8988T (cell line): ENCODE measurements around the gene SIRPG.
"Not testable (repeated sequence)": the region's sequence is repeated elsewhere in the genome, so short reads cannot be mapped to it uniquely, and the experiment has no call there.

ENCODE experiments used
- DNase-seq: peaks from one replicate; pipeline ENCODE4 v3.0.0; 2011

Gene SIRPG

DNA sequence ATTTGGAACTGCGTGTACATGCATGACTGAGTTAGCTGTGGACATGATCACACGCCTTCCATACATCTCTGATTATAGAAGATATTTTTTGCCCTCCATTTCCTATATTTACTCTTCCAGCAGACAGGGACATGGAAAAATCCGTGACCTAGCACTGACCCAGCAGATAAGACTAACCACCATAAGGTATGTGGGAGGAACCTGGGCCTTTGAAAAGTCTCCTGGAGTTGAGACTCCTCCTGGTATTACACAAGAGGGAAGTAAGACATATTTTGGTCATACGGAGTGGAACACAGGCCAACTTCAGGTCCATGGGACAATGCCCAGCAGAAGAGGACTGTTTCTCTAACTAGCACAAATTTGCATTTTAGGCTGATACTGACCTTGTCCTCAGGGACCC lies 24.0 kb downstream of the SIRPG start:
- no peak for DNase-seq

DNA sequence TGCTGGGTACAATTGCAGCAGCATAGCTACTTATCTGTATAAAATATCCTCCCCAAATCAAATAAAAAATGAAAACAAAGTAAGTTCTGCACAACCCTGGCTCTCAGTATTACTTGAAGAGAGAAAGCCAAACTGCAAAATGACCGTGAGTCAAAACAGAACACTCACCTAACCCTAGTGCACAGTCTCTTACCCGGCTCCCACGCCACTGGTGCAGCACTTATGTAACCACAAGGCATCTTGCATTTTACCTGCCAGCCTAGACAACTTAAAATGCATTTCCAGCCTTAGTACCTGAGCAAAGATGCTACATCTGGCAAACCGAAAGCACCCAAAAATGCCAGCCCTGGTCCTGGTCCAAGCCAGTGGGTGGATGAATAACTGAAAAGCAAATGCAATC lies 25.4 kb downstream of the SIRPG start:
- no peak for DNase-seq

DNA sequence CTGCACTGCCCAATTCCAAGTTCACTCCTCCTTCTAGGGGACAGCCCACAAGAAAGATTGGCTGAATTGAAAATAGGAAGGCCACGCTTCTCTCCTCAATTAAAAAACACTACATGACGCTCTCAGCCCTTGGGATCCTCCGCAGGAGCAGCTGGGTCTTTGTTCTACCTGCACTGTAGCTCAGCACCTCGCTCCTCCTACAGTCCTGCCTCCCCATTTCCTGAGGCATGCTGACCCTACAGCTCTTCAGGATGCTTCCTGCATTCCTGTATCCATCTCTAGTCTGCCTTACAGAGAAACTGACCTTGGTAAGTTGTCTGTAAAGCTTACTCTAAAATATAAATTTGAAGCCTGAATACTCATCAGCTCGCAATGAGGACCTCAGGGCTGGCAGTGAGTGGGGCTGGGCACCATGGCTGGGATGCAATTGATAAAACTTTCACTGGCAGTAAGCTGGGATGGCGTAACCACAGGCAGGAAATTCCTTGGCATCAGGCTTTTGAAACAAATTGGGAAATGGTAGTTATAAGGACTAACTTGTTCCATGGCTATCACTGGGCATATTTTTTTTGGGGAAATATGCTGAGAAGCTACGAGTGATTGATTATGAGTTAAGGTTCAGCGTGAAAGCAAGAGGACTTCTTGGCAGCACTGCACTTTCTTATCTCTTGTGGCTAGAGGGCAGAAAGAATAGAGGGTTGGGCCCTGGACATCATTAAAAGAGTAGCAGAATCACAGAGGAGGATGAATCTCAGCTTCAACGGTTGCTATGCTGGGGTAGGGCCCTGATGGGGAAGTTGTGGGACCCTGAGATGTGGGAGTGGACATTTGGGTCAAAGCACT lies 26.0 kb downstream of the SIRPG start:
- DNase-seq: no peak

DNA sequence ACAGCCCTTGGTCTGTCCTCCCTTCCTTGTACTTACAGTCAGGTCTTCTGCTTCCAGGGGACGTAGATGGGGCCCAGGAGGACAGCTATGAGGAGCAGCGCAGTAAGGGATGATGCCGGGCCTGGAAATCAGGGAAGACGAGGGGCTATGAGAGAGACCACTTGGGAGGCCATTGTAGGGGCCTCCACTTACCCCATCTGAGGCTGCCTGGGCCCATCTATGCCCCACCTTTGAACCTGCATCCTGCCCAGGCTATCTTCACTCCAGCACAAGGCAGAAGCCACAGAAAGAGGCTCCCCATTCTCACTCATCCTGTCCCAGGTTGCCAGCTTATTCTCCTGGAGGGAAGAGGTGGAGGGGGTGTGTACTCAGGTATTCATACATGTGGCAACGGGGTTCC lies 27.4 kb downstream of the SIRPG start:
- DNase-seq: no peak

DNA sequence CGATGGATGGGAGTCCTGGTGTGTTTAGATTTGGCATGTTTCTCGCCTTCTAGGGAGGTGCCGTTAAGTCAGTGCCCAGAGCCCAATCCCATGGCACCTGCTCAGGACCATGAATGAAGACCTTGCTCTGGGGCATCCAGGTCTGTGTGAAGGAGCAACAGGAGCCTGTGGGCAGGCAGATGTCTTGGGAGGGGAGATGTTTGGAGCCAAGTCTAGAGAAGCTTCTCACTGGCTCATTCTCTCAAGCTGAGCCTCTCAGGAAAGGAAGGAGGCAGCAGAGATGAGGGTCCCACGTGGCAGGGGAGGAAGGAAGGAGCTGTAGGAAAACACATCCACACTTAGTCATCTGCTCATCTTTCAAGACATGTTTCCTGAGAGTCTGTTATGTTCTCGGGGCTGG lies 28.3 kb downstream of the SIRPG start:
- no peak for DNase-seq

DNA sequence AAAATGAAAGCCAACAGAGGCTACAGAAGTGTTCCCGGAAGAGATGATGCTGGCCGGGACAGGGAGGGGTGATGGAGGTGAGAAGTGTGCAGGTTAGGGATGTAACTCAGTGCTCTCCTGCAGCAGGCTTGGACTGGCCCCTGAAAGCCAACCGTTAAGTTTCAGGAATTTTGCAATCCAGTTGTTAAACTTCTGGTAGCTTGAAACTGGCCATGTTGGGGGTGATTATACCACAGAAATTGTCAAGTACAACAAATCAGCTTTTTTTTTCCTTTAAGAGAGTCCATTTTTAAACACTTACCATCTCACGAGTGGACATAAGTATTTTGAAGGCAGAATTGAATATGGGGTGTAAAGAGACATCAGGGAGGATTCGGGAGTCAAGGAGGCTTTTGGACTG lies 29.0 kb downstream of the SIRPG start:
- DNase-seq: no peak

DNA sequence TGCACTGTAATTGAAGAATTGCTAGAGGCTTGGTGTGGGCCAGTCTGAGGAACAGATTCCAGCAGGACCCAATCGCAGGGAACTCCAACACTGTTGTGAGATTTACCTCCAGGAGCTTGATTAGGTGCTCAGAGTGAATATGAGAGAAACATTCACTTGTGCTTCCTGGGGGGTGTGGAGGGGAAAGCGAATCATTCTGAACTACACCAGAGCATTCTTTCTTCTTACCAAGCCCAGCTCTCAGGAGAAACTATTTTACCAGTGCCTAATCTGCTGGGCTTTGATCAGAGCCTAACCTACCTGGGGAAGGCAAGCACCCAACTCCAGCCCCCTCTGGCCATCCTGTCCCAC lies 30.4 kb downstream of the SIRPG start:
- no peak for DNase-seq

DNA sequence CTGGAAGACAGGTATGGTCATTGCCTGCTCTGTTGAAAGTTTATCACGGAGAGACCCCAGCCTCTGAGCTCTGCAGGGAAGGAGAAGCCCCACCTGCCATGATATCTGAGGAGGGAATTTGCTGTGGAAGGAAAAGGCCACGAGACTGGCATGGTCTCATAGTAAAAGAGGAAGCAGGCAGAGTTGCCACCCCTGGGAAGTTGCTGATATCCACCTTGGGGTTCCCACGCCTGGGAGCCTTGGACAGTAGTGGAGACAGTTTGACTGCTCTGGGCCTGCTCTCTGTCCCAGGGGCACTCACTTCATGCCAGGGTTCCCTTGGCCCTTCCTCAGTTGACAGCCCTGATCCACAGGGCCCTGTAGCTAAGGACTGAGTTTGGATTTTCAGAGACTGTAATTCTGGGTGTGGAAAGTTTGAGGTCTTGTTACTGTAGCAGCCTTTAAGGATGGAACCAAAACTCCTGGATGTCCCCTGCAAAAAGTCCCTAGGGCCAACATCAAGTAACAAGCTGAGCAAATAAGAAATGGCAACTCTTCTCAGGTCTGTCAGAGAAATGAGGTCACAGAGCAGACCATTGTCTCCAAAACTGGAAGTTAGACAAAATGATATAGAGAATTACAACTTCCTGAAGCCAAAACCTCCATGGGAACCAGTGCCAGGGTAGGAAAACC lies 30.9 kb downstream of the SIRPG start:
- no peak for DNase-seq

DNA sequence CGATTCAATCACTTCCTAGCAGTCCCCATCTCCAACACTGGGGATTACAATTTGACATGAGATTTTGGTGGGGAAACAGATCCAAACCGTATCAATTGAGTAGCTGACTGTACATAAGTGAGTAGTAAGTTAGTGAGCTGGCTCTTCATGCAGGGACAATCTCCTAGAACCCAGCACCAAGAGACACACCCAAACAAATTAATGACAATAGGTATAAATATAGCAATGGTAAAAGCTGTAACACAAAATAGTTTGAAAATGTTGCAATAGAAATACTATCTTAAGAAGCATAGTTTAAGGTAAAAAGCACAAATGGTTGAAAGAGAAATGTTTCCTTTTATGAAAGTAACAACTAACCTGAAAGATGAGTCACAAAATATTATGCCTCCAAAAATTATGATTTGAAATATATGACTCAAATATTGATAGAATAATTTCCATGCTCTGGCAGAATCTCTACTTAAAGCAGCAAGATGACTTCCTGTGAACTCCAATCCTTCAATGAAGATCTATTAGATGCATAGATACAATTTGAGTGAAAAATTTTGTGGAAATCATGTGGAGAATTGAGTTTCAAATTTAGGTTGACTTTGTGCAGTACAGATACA lies 32.4 kb downstream of the SIRPG start:
- DNase-seq: no peak

DNA sequence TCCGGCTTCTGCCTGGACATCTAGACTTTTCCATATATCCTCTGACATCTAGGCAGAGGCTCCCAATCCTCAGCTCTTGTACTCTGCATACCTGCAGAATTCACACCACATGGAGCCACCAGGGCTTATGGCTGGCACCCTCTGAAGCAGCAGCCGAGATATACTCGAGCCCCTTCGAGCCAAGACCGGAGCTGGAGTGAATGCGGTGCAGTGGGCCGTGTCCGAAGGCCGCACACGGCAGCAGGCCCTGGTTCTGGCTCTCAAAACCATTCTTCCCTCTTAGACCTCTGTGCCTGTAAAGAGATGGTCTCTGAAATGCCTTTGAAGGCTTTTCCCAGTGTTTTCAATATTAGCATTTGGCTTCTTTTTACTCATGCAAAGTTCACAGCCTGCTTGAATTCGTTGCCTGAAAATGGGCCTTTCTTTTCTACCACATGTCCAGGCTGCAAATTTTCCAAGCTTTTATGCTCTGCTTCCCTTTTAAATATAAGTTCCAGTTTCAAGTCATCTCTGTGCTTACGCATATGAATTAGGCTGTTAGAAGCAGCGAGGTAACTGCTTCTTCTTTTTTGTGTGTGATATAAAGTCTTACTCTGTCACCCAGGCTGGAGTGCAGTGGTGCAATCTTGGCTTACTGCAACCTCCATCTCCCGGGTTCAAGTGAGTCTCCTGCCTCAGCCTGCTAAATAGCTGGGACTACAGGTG lies 33.9 kb downstream of the SIRPG start:
- no peak for DNase-seq

DNA sequence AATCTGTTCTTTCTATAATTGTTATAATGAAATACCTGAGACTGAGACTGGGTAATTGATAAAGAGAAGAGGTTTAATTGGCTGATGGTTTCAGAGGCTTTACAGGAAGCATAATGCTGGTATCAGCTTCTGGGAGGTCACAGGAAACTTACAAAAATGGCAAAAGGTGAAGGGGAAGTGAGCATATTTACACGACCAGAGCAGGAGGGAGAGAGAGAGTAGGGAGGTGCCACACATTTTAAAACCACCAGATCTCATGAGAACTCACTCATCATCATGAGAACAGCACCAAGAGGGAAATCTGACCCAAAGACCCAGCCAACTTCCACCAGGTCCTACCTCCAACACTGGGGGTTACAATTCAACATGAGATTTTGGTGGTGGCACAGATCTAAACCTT lies 35.1 kb downstream of the SIRPG start:
- DNase-seq: no peak

DNA sequence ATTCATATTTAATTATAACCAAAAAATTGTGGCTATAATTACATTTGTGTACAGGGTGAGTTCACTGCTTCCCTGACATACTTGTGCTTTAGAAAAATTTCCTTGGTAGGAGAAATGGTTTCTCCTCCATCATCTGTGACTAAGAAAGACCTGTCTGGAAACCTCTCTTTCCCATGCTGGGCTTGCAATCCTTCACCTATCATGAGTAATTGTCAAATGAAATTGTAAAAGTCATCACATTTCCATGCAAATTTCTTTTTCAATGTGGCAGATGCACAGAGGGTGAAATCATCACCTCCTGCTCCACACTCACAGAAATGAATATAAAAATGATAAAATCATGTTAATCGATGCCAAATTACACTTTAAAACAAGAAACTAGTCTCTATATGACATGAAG lies 36.3 kb downstream of the SIRPG start:
- DNase-seq: no peak

DNA sequence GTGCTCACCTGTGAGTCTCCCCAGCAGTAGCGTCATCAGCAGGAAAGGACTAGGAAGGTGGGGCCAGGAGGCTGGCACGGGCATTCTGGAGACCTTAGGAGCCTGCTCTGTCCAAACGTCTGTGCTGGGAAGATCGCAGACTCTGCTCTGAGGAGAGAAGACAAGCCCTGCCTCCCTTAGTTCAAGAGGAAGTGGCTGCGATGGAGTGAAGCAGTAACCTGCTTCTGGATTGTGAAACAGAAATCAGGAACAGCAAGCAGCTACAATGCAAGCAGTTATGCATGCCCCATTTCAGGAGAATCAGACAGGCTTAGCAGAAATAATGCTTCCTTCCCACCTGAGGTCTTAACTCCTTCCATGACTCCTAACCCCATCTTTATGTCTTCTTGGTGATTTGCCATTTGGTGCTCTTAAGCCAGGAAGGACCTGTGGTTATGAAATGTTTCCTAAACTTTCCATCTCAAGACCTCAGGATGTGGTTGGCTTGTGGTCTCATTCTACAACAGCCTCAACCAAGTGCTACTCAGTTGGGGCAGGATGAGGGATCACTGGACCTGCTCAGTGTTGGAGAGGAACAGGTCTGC lies 37.6 kb downstream of the SIRPG start, which contains the start of gene SIRPB1:
Gene SIRPB1, minus strand, starts transcription at position 149 of the 584 bp plus-strand sequence. Its CDS starts 65 bp downstream, at position 84.
- DNase-seq: no peak

DNA sequence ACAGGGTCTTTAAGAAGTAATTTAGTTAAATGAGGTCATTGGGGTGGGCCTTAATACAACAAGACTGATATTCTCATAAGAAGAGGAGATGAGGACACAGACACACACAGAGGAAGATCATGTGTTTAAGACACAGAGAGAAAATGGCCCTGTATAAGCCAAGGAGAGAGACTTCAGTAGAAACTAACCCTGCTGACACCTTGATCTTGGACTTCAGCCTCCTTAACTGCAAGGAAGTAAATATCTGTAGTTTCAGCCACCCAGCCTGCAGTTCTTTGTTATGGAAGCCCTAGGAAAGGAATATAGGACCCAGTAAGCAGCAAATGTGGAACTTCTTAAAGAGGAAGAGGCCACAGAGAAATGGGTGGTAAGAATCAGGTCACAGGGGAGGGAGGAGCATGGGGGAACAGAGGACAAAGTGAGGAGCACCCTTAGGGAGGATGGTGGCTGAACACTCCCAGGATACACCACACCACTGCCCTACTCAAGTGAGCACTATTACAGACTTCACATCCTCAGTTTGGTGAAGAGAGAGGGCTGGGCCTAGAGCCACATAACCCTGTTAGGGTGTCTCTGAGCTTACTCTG lies 38.5 kb downstream of the SIRPG start:
- no peak for DNase-seq

DNA sequence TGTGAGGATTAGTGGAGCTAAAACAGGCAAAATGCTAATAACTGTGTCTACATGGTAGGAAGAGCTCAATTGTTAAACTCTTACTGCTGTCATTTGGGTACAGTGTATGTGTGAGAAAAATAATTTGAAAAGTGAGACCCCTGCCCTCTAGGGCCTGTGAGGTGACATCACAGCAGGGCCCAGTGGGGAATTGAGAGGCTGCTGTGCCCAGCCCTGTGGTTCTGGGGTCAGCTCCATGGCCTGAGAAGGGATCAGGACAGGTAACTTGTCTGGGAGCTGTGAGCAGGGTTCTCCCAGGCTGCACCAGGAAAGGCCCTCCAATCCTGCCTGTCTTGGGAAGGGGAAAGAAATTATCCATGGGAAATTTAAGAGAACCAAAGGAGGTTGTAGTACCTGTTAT lies 39.1 kb downstream of the SIRPG start:
- DNase-seq: no peak

DNA sequence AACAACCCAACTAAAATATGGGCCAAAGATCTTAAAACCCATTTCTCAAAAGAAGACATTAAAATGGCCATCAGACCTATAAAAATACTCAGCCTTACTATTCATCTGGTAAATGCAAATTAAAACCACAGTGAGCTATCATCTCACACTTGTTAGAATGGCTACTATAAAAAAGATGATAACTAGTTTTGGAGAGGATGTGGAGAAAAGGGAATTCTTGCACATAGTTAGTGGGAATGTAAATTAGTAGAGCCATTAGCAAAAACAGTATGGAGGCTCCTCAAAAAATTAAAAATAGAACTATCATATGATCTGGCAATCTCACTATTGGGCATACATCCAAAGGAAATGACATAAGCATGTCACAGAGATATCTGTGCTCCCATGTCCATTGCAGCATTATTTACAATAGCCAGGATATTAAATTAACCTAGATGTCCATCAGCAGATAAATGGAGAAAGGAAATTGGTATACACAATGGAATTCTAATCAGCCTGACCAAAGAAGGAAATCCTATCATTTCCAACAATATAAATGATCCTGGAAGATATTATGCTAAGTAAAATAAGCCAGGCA lies 40.6 kb downstream of the SIRPG start:
- DNase-seq: no peak

DNA sequence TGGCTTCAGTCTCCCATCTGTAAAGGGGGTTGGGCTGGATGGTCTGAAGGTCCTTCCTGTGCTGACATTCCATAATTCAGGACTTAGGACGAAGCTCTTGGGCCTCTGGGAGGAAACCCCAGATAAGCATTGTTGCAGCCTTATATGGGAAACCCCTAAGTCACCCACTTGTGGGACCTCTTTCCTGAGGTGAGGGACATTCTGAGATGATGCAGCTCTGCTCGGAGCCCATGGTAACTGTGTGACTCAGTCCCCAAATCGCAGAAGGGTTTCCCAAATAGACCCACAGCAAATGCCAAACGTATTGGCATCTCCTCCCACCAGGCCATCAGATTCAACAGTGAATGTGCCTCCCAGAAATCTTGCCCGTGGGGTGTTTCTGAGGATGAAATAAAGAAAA lies 47.2 kb downstream of the SIRPG start:
- not testable (repeated sequence) for DNase-seq

DNA sequence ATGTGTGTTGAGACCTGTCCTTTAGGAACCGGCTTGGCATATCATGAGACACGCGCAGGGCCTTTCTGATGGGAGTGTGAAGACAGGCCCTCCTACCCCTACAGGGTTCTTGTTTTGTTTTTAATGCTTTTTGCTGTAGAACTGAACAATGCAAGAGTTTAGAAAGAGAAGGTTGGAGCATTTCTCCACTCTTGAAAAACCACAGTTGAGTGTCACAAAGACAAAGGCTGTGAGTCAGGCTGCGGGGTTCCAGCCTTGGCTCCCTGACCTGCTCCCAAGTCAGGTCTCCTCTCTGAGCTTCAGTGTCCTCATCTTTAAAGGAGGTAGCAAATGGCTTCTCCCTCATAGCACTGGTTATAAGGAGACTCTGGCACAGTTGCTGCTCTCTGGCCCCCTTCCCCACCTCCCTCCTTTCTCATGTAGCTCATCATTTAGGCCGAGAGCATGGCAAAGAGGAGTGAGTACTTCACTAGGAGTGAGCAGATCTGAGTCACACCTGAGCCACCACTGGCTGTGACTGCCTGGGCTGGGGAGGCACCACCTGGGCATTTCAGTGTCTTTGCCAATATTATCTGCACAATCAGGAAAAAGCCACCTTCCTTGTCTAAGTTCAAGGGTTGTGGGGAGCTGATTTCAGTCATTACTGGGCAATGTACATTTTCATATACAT lies 48.8 kb downstream of the SIRPG start:
- not testable (repeated sequence) for DNase-seq

DNA sequence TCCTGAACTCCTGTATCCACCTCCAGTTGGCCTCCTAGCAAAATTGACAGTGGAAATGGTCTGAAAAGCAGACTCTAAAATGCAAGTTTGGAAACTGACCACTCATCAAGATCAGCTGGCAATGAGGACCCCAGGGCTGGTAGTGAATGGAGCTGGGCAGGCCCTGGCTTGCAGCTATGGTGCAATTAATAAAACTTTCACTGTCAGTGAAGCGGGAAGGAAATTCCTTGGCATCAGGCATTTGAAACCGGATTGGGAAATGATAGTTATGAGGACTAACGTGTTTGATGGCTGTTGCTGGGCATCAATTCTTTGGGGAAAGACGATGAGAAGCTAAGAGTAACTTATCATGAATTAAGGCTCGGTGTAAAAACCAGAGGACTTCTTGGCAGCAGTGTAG lies 56.8 kb downstream of the SIRPG start:
- no peak for DNase-seq

DNA sequence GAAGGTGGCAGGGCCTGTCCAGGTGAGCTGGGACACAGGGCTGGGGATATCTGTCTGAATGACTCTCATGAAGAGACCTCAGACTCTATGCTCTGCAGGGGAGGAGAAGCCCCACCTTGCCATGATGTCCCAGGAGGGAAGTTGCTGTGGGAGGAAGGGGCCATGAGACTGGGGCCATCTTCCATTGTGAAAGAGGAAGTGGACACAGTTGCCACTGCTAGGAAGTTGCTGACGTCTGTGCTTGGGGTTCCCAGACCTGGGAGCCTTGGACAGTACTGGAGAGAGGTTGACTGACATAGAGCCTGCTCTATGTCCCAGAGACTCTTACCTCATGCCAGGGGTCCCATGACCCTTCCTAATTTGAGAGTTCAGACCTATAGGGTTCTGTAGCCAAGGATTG lies 62.2 kb downstream of the SIRPG start:
- DNase-seq: no peak

DNA sequence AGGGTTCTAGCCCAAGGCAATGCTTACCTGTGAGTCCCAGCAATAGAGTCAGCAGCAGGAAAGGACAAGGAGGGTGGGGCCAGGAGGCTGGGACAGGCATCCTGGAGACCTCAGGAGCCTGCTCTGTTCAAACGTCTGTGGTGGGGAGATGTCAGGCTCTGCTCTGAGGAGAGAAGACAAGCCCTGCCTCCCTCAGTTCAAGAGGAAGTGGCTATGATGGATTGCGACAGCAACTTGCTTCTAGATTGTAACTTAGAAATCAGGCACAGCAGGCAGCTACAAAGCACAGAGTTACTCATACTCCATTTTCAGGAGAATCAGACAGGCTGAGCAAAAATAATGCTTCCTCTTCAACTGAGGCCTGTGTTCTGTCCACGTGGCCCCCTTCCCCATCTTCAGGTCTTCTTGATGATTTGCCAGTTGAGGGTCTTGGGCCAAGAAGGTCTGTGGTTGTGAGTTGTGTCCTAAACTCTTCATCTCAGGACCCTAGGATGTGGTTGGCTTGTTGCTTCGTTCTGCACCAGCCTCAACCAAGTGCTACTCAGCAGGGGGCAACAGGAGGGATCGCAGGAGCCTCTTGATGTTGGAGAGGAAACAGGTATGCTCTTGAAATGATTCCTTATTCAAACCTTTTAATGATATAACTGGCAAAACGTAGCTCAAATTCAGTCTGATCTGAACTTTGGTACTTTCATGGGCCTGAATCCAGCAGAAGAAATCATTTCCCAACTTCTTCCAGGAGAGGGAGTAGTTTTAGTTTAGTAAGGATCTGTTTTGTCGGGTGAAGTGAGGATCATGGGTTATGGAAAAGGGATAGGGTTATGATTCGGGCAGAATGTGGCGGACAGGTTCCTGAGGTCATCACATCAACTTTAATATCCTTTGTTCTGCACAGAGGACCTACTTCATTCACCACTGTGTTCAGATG lies 68.8 kb downstream of the SIRPG start:
- no peak for DNase-seq
